Kidney tubule cell (primary cell): Measurements from ENCODE around the gene PPP1R17.

ENCODE experiments used
- DNase-seq: peaks from one replicate; pipeline ENCODE4 v3.0.0-alpha.2; 2018; ENCODE audit warnings: low spot score

PPP1R17 gene

GRCh38 chr7:31699050-31699449 is 12.0 kb downstream of the PPP1R17 start:
- no peak for DNase-seq

GRCh38 chr7:31702354-31702753 is 15.3 kb downstream of the PPP1R17 start:
- DNase-seq, result no peak

- no peak for DNase-seq
These were observed 18.4 kb downstream of the PPP1R17 start for GRCh38 chr7:31705377-31705776.

GRCh38 chr7:31707089-31707488 is 20.1 kb downstream of the PPP1R17 start:
- DNase-seq, result no peak

GRCh38 chr7:31710171-31710570 is 23.2 kb downstream of the PPP1R17 start:
- no peak for DNase-seq

GRCh38 chr7:31716355-31716754 is 29.3 kb downstream of the PPP1R17 start:
- no peak for DNase-seq

GRCh38 chr7:31720366-31720765 is 33.4 kb downstream of the PPP1R17 start:
- DNase-seq, result no peak

GRCh38 chr7:31724696-31725095 is 37.7 kb downstream of the PPP1R17 start:
- DNase-seq, result no peak

- peak; percentile 32 for DNase-seq
These were observed 42.3 kb downstream of the PPP1R17 start for GRCh38 chr7:31729195-31729804.

- no peak for DNase-seq
These were observed 47.4 kb downstream of the PPP1R17 start for GRCh38 chr7:31734456-31734855.

- peak; percentile 63 for DNase-seq
These were observed 49.3 kb downstream of the PPP1R17 start for GRCh38 chr7:31735991-31736982.

- peak; percentile 68 for DNase-seq
These were observed 54.8 kb downstream of the PPP1R17 start for GRCh38 chr7:31741852-31742251.

GRCh38 chr7:31744294-31744874 is 57.4 kb downstream of the PPP1R17 start:
- DNase-seq, result peak; percentile 75

- peak; percentile 47 for DNase-seq
These were observed 60.5 kb downstream of the PPP1R17 start for GRCh38 chr7:31747553-31747952.

GRCh38 chr7:31748084-31748483 is 61.1 kb downstream of the PPP1R17 start:
- DNase-seq, result no peak

GRCh38 chr7:31751726-31752125 is 64.7 kb downstream of the PPP1R17 start:
- DNase-seq, result no peak
